ENCODE measurements around the gene ATP1B3.

The ATP1B3 gene

GRCh38 chr3:141860766-141861513 lies 15.5 kb upstream of the ATP1B3 start:
- no peak for ATAC-seq

DNA sequence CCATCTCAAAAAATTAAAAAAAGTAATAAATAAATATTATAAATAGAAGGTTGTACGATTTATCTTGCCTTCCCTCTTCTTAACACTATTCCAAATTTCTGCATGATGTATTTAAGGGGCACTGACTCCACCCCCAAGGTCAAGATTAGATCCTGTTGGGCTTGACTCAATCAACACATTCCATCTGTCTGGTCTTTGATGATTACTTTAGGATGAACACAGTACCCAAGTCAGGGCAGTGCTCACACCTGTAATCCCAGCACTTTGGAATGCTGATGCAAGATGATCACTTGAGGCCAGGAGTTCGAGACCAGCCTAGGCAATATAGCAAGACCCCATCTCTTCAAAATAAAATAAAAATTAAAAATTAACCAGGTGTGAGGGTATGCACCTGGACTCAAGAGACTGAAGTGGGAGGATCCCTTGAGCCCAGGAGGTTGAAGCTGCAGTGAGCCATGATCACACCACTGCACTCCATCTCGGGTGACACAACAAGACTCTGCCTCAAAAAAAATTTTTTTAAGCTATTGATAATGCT lies 14.1 kb upstream of the ATP1B3 start:
- no peak for ATAC-seq

GRCh38 chr3:141863491-141863890 lies 13.0 kb upstream of the ATP1B3 start:
- ATAC-seq: no peak

DNA sequence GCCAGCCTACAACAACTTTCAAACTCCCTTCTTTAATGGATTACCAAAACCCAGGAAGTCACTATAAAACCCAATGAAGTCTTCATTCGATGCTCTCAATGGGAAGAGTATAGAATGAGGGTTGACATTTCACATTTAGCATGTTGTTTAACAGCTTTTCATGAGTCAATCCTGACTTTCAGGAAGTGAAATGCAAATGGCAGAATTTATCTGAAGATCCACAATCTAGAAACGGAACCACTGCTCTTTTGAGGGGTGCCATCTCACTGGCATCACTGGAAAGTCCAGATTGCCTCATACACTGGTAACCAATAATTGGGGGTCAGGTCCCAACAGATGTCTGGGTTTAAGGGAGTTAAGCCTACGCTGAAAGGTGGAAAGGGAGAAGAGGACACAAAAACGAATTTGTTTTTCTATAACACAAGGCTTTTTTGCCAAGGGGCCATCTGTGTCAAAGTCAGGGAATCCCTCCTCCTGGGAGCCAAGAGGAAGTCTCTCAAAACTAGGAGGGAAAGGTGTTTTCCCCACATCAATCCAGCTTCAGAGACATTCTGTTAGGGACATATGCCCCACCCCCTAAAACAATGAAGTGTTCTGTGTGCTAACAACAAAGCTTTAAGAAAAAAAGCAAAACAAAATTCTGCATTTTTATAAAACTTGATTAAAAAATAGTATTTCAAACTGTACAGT lies 12.0 kb upstream of the ATP1B3 start:
- ATAC-seq: no peak

DNA sequence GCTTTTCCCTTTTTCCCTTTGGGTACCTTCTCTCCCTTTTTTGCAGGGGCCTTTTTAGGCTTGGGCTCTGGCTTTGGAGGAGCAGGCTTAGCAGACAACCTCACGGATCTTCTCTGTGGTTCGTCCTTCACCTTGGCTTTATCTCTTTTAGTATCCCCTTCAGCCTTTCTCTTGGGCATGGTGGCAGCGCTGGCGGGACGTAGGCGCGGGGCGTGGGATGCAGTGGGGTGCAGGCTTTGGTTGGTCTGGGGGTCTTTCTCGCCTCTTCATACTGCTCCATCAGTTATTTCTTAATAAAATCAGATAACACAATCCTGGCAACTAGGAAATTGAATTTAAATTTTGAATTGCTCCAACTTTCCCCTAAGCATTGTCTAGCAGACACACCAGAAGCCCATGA lies 11.3 kb upstream of the ATP1B3 start:
- ATAC-seq: no peak

- no peak for ATAC-seq
Measured at GRCh38 chr3:141870091-141870687, 6.3 kb upstream of the ATP1B3 start.

DNA sequence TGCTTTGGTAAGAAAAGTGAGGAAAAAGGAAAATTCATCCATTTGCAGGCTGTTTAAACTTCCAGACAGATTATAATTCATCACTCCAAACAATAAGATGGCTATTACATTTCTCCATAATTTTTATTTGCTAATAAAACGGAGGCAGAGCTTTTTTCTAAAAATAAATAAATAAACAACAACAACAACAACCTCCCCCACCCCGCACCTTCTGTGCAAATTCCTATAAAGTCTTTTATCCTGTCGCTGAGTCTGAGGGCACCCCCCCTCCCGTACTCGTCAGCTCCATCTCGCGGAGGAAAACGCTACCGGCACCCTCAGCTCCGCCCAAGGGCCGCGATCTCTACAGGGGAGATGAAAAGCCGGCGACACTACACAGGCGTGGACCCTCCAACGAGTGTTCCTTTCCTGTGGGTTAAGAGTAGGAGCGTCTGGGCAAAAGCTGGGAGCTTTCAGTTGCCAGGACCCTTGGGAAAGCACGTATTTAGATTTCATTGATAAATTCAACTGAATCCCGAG lies 1.0 kb upstream of the ATP1B3 start:
- peak; percentile 61 to 72 for ATAC-seq

DNA sequence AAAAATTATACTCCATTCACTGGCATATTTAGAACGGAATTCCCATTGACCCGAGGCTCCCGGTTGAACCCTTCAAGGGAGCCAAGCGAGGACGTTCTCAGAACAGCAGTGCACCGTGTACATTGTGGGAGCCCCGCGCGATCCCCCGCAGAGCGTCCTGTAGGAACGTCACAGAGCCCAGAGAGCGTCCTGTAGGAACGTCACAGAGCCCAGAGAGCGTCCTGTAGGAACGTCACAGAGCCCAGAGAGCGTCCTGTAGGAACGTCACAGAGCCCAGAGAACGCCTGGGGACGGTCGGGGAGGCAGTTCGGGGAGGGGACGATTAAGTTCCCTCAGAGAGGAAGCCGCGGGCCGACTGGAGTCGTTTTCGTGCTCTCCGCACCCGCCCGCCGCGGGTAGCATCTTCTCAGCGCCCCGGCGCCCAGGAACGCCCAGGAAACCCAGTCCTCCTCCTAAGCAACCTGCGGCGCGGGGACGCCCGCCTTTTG lies 506 bp upstream of the ATP1B3 start:
- ATAC-seq: peak; percentile 56 to 62

GRCh38 chr3:141876891-141877621 lies 613 bp downstream of the ATP1B3 start:
- peak; percentile 36 to 46 for ATAC-seq

GRCh38 chr3:141877911-141878310 lies 1.5 kb downstream of the ATP1B3 start:
- ATAC-seq: no peak

DNA sequence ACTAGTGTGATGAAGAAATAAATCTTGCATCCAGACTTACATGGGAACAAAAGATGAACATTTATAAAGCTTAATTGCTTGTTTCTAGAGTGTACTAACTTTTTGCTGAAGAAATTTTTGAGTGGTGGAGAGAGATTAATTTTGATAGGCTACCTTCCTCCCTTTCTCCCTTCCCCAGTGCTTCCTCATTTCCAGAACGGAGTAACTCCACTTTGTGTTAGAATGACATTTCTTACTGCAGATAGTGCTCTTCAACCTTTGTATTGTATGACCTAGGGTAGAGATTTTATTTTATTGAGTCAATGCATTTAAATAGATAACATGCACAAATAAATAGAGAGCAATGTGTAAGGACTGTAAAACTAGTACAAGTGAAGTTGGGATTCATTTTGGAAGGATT lies 1.9 kb downstream of the ATP1B3 start:
- no peak for ATAC-seq

- no peak for ATAC-seq
Measured at GRCh38 chr3:141878817-141879216, 2.4 kb downstream of the ATP1B3 start.

- ATAC-seq: no peak
Measured at GRCh38 chr3:141881702-141882101, 5.3 kb downstream of the ATP1B3 start.

GRCh38 chr3:141887051-141887450 lies 10.6 kb downstream of the ATP1B3 start:
- ATAC-seq: no peak

DNA sequence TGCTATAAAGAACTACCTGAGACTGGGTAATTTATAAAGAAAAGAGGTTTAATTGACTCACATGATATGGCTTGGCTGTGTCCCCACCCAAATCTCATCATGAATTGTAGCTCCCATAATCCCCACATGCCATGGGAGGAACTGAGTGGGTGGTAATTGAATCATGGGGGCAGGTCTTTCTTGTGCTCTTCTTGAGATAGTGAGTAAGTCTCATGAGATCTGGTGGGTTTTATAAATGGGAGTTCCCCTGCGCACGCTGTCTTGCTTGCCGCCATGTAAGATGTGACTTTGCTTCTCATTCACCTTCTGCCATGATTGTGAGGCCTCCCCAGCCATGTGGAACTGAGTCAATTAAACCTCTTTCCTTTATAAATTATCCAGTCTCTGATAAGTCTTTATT lies 12.1 kb downstream of the ATP1B3 start:
- ATAC-seq: peak in 1 of 2 donors; percentile 26

- ATAC-seq: no peak
Measured at GRCh38 chr3:141894524-141895176, 18.2 kb downstream of the ATP1B3 start.

- no peak for ATAC-seq
Measured at GRCh38 chr3:141895731-141896130, 19.3 kb downstream of the ATP1B3 start.

DNA sequence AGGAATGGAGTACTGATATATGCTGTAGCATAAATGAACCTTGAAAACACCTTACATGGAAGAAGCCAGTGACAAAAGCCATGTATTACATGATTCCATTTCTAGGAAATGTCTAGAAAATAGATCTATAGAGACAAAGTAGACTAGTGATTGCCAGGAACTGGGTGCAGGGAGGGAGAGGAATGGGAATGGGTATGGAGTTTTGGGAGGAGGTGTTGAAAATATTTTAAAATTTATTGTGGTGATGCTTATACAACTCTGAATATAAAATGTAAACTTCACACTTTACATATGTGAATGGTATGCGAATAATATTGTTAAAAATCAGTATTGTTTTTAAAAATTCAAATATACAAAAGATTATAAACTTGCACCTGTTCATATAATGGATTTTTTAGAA lies 22.5 kb downstream of the ATP1B3 start:
- ATAC-seq: no peak

DNA sequence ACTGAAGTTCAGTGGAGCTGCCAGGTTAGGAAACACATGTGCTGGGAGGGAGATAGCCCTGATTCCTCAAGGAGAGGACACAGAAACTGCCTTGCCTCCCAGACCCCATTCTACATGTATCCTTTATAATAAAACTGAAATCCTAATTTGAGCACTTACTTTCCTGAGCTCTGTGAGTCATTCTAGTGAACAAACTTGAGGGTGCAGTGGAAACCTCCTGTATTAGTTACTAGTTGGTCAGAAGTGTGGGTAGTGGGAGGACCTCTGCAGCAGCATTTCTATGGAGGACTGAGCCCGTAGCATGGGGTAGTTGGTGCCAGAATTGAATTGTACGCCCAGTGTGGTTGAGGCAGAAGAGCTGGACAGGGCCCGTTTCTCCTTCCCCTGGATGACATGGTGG lies 23.9 kb downstream of the ATP1B3 start:
- peak; percentile 19 to 22 for ATAC-seq

DNA sequence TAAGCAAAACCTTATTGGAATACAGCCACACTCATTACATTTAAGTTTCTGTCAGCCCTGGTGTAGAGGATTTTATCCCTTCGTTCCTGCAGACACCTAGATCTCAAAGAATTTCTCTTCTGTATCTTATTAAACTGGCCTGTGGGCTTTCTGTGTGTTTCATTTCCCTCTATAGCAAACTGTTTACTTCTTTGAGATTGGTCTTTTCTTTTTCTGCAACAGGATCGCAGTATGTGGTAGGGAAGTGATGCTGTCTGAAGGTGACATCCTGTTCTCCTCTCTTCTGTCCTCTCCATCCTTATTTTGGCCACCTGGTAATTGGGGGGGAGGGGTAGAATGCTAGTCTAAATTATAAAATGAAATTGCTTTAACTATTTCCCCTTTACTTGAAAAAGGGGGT lies 25.5 kb downstream of the ATP1B3 start:
- ATAC-seq: no peak

GRCh38 chr3:141904203-141904602 lies 27.8 kb downstream of the ATP1B3 start:
- ATAC-seq: peak; percentile 54 to 87

DNA sequence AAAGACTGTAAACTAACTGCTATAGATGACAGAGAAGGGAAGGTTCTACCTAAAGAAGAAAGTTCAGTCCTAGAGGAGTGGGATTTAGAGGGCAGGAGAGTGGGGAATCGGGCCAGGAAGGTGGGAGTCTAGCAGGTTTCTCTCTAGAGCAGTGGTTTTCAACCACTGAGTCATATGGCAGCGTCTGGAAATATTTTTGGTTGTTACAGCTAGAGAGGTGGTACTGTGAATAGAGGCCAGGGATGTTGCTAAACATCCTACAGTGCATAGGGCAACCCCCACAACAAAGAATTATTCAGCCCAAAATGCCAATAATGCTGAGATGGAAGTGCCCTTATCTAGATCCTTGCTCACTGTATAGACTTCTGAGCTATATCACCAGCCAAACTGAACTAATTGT lies 28.7 kb downstream of the ATP1B3 start:
- no peak for ATAC-seq
